Measurements from ENCODE around the gene ARHGEF19. TPM values are rescaled to one million over a fixed set of nuclear protein-coding genes. Genes with fewer than 3 reads are reported as not detected.

Gene ARHGEF19
- total and polyA plus RNA-seq, 9 of the 15 experiments (the other 6 are each of a cell fraction or from before 2014, with no cell fraction given), result 0.73 to 21.0 (median 5.2) TPM

DNA sequence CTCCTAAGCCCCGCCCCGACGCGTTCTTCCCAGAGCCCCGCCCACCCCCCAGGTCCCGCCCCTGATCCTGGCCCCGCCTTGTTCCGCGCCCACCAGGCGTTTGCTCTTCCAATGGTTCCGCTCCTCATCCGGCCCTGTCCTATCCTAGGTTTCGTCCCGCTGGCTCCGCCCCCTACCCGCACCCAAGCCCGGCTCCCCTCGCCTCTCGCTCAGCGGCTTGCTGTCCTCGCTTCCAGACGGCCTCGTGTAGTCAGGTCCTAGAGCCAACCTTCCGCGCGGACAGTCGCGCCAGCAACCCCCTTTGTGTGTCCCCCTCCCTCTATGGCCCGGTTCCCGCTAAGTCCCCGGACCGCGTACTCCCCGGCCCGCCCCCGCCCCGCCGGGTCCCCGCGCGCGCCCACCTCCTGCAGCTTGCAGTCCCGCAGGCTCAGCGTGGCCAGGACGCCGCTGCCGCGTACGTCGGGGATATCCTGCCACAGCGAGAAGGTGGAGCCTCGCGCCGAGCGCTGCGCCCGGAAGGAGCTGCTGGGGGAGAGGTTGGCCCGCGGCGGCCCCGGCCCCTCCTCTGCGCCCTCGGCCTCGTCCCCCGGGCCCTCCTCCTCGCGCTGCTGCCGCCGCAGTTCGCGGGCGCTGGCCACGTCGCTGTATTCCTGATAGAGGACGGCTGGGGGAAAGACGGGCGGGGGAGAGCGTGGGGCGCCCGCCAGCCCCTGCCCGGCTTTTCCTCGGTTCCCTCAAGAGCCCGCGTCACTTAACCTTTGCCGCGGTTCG lies 5.7 kb downstream of the ARHGEF19 start (continued):
- TF ChIP-seq CTCFL (IDR thresholded peaks at IDR 0.05; ENCODE audit: borderline replicate concordance, insufficient read depth, low read depth, low read length, poor library complexity, severe bottlenecking), result no peak
- TF ChIP-seq, protein P1, sequence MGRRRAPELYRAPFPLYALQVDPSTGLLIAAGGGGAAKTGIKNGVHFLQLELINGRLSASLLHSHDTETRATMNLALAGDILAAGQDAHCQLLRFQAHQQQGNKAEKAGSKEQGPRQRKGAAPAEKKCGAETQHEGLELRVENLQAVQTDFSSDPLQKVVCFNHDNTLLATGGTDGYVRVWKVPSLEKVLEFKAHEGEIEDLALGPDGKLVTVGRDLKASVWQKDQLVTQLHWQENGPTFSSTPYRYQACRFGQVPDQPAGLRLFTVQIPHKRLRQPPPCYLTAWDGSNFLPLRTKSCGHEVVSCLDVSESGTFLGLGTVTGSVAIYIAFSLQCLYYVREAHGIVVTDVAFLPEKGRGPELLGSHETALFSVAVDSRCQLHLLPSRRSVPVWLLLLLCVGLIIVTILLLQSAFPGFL (CRISPR knock-in tag; IDR thresholded peaks at IDR 0.05), result no peak
- TF ChIP-seq SP2 (IDR thresholded peaks at IDR 0.05; ENCODE audit: extremely low read depth, low read depth, low read length, poor library complexity, severe bottlenecking), result no peak
- TF ChIP-seq TAF7 (tag; IDR thresholded peaks at IDR 0.05), result 0 out of 2 replicates have a peak, but pooled peaks have one; percentile 23
- no peak for TF ChIP-seq ILK (tag; IDR thresholded peaks at IDR 0.05; ENCODE audit: borderline replicate concordance, low read depth)
- TF ChIP-seq, protein P2, sequence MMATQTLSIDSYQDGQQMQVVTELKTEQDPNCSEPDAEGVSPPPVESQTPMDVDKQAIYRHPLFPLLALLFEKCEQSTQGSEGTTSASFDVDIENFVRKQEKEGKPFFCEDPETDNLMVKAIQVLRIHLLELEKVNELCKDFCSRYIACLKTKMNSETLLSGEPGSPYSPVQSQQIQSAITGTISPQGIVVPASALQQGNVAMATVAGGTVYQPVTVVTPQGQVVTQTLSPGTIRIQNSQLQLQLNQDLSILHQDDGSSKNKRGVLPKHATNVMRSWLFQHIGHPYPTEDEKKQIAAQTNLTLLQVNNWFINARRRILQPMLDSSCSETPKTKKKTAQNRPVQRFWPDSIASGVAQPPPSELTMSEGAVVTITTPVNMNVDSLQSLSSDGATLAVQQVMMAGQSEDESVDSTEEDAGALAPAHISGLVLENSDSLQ (IDR thresholded peaks at IDR 0.05), result peak; percentile 40; the same call in 1 of the 2 replicates
- no peak for TF ChIP-seq ETV6 (IDR thresholded peaks at IDR 0.05; ENCODE audit: borderline replicate concordance in 1 of 2, low read depth in 2 of 2, low read length in 1 of 2)
- TF ChIP-seq ETV6 (CRISPR knock-in tag; IDR thresholded peaks at IDR 0.05; ENCODE audit: borderline replicate concordance), result no peak
- no peak for TF ChIP-seq EHMT2 (IDR thresholded peaks at IDR 0.05)
- TF ChIP-seq, protein P3, sequence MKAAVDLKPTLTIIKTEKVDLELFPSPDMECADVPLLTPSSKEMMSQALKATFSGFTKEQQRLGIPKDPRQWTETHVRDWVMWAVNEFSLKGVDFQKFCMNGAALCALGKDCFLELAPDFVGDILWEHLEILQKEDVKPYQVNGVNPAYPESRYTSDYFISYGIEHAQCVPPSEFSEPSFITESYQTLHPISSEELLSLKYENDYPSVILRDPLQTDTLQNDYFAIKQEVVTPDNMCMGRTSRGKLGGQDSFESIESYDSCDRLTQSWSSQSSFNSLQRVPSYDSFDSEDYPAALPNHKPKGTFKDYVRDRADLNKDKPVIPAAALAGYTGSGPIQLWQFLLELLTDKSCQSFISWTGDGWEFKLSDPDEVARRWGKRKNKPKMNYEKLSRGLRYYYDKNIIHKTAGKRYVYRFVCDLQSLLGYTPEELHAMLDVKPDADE (conservative IDR thresholded peaks at IDR 0.05; ENCODE audit: control insufficient read depth, low read depth, low read length), result 0 out of 2 replicates have a peak, but pooled peaks have one; percentile 24
- TF ChIP-seq CBFA2T3 (IDR thresholded peaks at IDR 0.05), result no peak
- TF ChIP-seq, protein P4, sequence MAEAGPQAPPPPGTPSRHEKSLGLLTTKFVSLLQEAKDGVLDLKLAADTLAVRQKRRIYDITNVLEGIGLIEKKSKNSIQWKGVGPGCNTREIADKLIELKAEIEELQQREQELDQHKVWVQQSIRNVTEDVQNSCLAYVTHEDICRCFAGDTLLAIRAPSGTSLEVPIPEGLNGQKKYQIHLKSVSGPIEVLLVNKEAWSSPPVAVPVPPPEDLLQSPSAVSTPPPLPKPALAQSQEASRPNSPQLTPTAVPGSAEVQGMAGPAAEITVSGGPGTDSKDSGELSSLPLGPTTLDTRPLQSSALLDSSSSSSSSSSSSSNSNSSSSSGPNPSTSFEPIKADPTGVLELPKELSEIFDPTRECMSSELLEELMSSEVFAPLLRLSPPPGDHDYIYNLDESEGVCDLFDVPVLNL (CRISPR knock-in tag; IDR thresholded peaks at IDR 0.05; ENCODE audit: low read depth), result 0 out of 2 replicates have a peak, but pooled peaks have one; percentile 71
- no peak for TF ChIP-seq SFPQ (IDR thresholded peaks at IDR 0.05; ENCODE audit: low read depth, low read length)
- TF ChIP-seq NCOA4 (IDR thresholded peaks at IDR 0.05; ENCODE audit: partially characterized antibody), result no peak

All from K562 (cell line).